Colon (tissue), 2 donors: Measurements from ENCODE around the gene ENSA.
"Not testable (repeated sequence)": the region's sequence is repeated elsewhere in the genome, so short reads cannot be mapped to it uniquely, and the experiment has no call there.

Experiments used
- FAIRE-seq: peaks from 2 replicates; lab custom pipeline; 2012; peaks lifted over from hg19 to GRCh38; lab: Jason Lieb, UNC
- donor health status: control.
- donor health status: control.

Gene ENSA

DNA sequence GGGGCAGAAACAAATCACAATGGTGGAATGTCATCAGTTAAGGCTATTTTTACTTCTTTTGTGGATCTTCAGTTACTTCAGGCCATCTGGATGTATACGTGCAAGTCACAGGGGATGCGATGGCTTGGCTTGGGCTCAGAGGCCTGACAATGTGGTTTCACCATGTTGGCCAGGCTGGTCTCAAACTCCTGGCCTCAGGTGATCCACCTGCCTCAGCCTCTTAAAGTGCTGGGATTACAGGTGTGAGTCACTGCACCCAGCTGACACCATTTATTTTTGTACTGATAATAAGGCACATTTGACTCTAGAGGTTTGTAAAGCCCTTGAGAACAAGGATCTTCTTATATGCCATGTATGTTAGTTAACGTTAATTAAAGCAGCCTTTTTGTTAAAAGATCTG, 48.4 kb downstream of the ENSA start:
- FAIRE-seq, result not testable (repeated sequence)

DNA sequence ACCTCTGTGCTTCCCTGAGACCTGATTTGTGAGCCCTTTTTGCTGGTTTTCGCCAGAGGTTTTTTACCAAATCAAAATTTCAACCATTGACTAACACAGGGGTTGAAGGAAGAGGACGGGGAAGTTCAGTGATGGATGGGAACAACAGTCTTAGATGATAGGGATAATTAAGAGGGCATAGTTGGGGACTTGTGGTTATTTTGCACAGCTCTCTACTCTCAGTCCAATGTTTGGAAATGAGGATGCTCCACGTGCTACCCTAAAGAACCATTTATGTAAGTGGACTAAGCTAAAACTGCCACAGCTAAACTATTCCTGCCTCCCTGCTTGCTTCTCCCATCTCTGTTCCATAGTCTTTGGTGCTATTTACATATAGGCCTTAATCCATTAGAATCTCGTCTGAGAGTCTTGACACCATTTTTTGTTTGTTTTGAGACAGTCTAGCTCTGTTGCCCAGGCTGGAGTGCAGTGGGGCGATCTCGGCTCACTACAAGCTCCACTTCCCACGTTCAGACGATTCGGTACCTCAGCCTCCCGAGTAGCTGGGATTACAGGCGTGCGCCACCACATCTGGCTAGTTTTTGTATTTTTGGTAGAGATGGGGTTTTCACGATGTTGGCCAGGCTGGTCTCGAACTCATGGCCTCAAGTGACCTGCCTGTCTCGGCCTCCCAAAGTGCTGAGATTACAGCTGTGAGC, 49.3 kb downstream of the ENSA start:
- FAIRE-seq, result no peak

DNA sequence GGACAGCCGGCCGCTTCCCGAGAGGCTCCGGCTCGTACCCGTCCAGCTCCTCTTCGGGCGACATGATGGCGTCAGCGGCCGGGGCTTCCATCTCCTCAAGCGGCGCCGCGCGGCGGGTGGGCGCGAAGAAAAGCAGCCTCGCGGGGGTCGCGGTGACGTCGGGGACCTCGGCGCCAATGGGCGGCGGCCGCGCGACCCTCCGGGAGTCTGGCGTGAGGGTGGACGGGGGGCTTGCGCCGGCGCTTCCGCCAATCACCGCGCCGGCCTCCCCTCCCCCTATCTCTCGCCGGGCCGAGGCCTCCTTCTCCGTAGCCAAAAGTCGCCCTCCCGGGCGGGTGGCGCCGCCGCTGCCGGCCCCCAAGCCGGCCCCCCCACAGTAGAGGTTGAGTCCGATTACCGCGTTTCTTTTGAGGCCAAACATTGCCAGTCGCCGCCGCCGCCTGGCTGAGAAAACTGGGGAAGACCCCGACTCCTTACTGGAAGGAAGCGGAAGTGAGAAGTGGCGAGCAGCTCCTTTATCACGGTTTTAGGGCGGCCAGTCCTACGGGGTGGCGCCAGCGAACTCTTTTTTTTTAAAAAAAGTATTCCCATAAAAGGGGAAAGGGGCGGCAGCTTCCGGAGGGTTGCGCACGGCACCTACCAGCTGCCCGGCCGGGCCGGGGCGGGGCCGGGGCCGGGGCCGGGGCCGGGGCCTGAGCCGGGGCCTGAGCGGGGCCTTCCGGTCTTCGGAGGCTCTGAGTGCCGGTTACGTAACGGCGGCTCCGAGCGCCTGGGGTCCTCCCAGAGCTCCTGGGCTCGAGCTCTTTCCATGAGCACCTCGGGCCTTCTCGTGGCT, 50.1 kb downstream of the ENSA start, which contains the start of gene MCL1:
Gene MCL1 (minus strand): TSS at position 501 of the 835 bp plus-strand sequence. CDS start 80 bp downstream, at position 421.
- no peak for FAIRE-seq

DNA sequence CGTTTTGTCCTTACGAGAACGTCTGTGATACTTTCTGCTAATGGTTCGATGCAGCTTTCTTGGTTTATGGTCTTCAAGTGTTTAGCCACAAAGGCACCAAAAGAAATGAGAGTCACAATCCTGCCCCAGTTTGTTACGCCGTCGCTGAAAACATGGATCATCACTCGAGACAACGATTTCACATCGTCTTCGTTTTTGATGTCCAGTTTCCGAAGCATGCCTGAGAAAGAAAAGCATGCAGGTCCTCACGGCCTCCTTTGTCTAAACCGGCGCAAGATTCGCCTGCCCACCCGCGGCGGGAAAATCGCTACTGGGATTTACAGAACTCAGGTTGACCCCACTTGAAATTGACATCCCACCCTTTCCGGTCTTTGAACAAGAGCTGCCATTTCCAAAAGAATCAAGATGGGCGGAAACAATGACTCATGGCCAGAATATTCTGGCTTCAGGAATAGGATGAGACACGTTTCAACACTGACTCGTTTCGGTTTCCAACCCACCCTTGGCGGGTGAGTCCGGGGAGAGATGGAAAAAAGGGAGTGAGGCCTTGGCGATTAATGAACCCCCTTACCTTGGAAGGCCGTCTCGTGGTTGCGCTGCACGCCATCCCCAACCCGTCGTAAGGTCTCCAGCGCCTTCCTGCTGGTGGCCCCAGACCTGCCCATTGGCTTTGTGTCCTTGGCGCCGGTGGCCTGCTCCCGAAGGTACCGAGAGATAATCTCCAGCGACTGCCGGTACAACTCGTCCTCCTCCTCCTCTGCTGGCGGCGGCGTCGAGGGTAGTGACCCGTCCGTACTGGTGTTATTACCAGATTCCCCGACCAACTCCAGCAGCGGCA, 50.9 kb downstream of the ENSA start:
- no peak for FAIRE-seq

DNA sequence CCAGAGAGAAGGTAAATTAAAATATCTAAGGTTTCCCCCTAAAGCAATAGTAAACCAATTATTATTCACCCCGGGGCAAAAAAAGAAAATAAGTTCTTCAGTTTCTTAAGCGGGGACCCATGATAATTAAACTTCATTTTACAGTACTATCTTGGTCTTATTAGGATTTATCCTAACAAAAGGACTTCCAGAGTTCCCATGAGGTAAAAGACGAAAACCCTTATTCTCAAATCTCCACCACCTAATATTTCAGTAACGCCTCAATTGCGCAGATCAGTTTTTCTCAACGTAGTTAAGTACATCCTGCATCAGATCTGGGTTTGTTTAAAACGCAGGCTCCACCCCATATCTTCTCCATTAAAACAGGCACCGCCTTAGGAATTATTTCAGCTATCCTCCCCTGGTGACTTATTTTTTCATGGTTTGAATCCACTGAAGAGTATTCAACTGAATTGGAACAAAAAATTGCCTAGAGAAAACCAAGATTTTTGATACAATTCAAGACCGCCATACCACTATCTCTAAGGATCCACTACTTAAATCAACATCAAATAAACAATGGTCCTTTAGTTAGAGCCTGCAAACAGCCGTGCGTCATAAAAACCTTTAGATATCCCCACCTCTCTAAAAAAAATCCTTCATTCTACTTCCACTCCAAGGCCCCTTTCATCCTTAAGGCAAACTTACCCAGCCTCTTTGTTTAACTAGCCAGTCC, 51.7 kb downstream of the ENSA start:
- no peak for FAIRE-seq

DNA sequence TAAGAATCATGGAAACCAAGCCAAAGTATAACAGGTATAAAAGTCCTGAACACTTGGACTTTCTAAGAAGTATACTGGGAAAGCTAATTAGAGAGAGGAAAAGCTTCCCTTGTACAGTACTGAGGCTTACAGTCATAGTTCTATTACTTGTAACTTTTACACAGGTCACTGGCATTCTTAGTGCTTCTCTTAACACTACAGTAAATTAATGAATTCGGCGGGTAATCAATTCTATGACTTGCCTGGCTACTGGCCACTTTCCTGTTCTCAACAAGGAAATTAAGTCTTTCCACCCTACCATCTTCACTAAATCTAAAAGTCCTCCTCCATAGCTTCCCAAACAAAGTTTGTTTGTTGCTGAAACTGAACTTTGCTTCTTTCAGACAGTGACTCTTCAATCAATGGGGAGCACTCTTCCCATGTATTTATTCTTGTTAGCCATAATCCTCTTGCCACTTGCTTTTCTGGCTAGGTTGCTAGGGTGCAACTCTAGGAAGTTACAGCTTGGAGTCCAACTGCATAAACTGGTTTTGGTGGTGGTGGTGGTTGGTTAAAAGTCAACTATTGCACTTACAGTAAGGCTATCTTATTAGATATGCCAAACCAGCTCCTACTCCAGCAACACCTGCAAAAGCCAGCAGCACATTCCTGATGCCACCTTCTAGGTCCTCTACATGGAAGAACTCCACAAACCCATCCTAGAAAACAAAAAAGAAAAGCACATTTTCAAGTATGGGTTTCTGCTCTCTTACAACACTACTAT, 52.4 kb downstream of the ENSA start:
- FAIRE-seq, result no peak

DNA sequence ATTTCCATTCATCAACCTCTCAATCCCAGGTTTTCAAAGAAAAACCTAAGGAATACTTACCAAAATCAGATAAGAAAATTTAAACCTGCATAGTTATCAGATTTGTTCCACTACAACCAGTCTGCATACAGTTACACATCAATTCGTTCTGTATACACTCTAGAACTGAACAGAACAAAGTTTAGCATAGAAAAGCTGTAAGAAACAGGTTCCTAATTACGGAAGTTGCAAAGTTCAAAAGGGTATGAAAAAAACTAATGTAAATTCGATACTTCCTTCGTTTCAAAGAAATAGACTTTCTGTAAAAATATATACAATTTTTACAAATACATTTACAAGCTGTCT, 53.1 kb downstream of the ENSA start:
- FAIRE-seq, result no peak

DNA sequence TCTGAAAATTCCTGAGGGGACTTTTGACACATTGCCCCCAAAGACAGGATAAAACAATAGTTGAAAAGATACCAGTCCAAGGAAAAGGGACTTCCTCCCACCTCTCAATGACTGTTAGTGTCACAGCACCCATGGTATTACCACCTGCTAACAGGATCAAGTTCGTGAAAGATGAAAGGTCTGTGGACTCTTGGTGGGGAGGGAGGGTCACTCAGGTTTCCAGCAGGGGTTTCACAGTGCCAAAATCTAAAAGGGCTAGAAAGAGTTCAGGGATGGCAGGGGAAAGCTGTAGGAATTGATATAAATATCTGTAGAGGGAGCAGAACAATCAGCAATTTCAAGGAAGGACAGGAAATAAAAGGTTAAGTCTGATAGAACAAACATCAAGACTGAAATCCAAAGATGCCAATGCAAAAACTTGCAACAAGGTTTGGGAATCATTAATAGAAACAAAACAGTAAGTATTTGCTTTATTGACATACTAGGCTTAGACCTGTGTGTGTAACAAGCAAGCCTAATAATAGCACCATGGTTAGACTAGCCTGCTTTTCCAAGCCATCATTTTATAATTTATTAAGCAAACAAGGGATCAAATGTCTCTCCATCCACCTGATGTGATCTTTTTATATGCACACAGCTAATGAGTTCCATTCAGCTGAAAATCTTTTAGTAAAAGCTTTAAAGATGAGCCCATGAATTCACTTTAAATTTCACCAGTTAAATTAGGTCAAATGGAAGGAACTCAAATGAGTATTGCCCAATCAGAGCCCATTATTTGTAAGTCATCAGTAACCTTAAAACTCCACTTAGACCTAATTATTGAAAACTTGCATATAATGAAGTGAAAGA, 53.7 kb downstream of the ENSA start:
- no peak for FAIRE-seq

DNA sequence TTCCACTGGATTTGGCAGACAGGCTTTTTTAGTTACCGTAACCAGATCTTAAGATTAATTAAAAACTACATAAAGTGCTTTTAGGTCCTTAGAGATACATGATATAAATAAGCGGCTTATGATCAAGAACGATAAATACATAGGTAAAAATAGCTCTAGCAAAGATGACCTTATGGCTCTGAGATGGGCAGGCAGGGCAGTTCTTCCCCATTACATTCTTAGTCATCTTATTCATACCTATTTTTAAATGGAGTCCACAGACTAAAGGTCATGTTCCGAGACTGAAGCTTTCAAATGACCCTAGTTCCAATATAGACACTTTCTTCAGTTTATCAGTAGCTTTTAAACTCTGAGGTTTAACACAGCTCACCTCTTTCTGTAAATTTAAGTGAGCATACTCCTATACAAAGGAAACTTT, 54.3 kb downstream of the ENSA start:
- FAIRE-seq, result no peak

DNA sequence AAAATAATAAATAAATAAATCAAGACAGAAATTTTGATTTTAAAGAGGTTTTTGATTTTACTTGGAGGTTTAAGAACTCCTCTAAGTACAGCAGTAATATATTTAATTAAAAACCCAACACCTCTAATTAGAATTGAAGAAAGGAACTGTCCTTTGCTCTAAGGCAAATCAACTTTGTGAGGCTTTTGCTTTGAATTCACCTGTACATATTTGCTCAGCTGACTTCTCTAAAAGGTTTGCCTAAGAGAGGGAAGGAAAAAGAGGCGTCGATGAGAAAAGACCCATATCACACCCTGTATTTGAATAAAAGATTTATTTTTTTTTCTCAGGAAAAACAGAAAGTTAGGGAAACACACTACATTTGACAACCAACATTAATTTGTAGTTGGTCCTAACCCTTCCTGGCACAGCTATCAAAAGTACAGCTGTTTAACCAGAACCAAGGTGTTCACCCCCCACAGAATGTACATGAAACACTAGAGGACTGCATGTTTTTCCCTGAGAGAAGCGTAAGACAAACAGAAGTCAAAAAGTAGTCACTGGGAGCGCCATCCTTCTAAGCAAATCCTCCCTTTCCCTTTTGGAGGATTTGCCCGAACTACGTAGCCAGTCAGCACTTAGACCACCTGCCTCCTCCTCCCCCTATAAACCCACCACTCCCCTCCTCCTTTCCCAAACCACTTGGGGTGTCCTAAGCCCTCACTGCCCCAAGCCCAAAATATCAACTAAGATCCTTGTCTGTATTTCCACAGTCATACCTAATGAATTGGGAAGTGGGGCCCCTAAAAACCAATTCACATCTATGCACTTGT, 54.9 kb downstream of the ENSA start:
- FAIRE-seq, result no peak

DNA sequence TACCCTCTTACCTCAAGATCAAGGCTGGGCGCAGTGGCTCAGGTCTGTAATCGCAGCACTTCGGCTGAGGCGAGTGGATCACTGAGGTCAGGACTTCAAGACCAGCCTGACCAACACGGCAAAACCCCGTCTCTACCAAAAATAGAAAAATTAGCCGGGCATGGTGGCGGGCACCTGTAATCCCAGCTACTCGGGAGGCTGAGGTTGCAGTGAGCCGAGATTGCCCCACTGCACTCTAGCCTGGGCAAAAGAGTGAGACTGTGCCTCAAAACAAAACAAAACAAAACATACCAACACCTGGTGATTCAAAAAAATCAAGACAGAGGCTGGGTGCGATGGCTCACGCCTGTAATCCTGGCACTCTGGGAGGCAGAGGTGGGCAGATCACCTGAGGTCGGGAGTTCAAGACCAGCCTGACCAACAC, 55.8 kb downstream of the ENSA start:
- not testable (repeated sequence) for FAIRE-seq

DNA sequence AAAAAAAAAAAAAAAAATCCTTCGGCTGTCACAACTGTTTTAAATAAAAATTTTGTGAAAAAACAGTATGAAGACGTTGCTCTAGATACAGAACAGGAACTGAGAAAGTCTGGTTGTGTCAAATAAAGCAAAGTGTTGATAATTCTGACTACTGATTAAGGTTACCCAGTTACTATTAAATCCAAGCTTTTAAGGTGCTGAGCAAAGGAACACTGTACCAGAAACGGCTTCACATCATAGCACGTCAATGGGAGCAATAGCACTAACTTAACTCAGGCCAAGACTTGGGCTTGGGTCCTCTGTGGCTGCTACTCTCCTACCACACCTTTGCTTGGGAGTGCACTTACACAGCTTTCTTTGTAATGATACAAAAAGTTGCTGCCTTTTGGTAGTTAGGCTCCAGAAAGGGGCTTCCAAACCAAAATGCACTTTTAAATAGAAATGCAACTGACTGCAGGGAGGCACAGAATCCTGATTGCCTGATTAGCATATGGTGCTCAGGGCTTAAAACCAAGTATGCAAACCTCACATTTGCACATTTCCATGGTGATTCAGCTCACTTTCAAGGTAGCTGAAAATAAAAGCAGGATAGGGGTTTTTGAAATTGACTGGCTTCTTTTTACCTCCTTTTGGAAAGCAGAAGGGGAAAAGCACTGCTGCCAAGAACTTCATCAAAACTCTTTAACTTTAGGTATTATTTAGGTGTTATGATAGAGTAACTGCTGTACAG, 56.3 kb downstream of the ENSA start:
- FAIRE-seq, result no peak
